GM19467 (cell line): ENCODE results near the gene TRIP11.

Experiments used
- ATAC-seq: cut with Tn5 transposase; IDR thresholded peaks from one replicate; pipeline ENCODE4 v1.9.1; 2021; ENCODE audit warnings: mild to moderate bottlenecking, moderate library complexity; ENCODE audit not compliant: unreplicated experiment

The TRIP11 gene

GRCh38 chr14:91926131-91926890 is 113.5 kb downstream of the TRIP11 start:
- ATAC-seq, result no peak

DNA sequence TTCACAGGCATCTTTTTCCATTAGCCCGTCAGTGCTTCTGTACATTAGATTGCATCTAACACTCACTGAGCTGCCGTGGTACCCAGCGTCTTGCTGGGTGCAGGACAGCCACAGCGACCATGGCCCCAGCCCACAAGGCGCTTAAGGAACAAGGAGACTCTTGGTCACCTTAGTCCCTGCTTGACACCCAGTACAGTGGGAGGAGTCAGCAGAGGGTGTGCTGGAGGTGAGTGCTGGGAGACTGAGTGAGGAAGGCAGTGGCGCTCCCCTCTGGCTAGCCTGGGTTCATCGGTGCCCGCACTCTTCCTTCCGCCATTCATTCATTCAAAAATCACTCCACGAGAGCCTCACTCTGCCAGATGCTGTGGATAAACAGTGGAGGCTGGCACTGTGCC is 114.1 kb downstream of the TRIP11 start:
- no peak for ATAC-seq

DNA sequence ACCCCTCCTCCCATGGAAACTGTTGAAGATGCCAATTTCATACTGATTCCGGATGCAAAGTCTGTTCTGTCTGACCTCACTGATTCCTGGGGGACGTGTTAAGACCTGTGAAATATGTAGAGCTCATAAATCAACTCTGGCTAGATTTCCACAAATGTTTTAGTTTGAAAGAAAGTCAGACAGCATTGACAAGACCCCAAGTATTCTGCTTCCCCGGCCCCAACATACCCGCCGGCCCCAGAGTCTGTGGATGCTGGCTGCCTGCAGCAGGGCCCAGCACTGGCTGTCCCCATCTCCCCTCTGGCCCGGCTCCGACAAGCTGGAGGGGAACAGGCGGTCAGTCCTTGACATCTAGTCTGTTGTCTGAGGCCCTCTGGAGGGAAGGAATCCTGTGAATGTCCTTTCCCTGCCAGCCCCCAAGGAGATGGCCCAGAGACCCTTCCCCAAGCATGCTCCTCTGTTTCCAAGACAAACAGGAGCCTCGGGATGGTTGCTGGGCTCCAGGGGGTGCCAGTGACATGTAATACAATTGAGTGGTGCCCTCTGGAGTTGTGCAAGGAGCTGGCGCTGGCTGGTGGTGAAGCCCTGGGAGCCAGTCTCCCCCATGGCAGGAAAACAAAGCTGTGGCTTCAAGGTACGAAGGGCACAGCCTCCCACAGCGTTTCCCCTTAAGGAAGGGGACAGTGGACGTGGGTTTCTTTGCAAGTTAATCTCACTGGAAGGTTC is 114.7 kb downstream of the TRIP11 start:
- ATAC-seq, result no peak

- ATAC-seq, result no peak
These were observed 119.3 kb downstream of the TRIP11 start for GRCh38 chr14:91920526-91920925.

DNA sequence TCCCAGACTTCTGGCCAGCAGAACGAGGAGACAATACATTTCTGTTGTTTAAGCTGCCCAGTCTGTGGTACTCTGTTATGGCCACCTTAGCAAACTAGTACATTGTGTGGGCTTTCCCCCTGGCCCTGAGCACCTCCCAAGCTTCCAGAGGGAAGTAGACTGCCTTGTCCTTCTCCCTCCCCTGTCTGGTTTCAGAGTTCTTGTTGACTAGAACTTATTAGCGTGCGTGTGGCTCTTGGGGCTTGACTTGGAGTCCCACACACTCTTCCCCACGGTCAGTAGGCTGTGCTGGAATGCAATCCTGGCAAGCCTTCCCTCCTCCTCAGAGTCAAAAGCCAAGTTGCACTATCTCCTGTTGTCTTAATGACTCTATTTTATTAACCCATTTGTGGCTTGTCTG is 120.0 kb downstream of the TRIP11 start:
- ATAC-seq, result no peak

DNA sequence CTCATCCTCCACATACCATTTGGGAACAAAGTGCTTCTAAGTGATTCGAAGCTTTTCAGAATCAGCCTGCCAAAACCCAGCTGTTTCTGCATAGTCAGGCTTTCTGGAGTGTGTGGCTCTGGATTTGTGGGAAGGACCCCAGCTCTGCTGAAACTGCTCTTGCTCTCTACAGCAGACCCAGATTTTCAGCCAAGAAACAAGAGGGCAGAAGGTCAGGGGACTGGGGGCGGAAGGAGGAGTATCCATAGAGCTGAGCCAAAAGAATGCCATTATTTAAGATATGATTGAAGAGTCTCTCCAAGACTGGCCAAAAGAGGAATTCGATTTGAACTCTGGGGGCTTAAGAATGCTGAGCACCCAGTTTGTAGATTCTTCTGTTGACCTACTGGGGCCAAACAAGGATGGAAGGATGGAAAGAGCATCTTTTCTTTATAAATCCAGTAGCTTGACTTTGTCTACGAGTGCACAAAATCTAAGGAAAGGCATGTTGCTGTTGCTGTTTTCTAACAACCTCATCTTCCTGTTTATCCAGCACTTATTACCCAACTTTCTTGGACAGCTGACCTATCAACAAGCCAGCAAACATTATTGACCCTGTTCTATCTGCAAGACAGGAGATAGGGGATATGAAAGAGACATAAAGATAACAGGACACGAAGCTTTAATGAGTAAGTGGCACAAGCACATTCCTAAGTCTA is 121.5 kb downstream of the TRIP11 start:
- no peak for ATAC-seq
